Caco-2 (cell line): ENCODE data around the gene SESTD1. TPM values are rescaled to one million over a fixed set of nuclear protein-coding genes. Genes with fewer than 3 reads are reported as not detected.

Source experiments
- BruUV-seq: library from RNA; stranded (reverse); fragments of 400-500 nt; replicated peaks from 2 replicates; lab custom pipeline; 2021; lab: Mats Ljungman, UMichigan
- CTCF ChIA-PET: fragments of 300-600 bp; sonication (Branson Sonifier 250); formaldehyde crosslinking; loops from one replicate; lab custom pipeline; 2022; ENCODE audit warnings: antibody characterized with exemption; lab: Charles Lee
- POLR2A ChIA-PET: fragments of 300-600 bp; sonication (Branson Sonifier 250); formaldehyde crosslinking; loops from one replicate; lab custom pipeline; 2022; ENCODE audit warnings: antibody characterized with exemption; lab: Charles Lee
- DNase-seq, 2 experiments: peaks; one replicate each; pipeline versions ENCODE4 v3.0.0 to v3.0.0-alpha.2; 2020 to 2022
- H3K27me3 ChIP-seq: replicated peaks from 2 replicates; pipeline ENCODE4 v1.6.0; 2011; ENCODE audit warnings: low read length; ENCODE audit not compliant: control insufficient read depth, insufficient read depth
- H3K36me3 ChIP-seq: 2 replicates; pipeline ENCODE4 v1.5.1; 2011; ENCODE audit warnings: low read length; ENCODE audit not compliant: control insufficient read depth, insufficient read depth
- H3K4me1 ChIP-seq: fragments of 250-450 bp; sonication (Bioruptor Pico); 2 replicates; pipeline ENCODE4 v1.5.1; 2020; ENCODE audit warnings: mild to moderate bottlenecking
- H3K4me3 ChIP-seq: 2 replicates; pipeline ENCODE4 v1.5.1; 2011; ENCODE audit warnings: low read depth, mild to moderate bottlenecking, control low read depth, low read length
- H3K9me3 ChIP-seq: fragments of 250-450 bp; sonication (Bioruptor Pico); 2 replicates; pipeline ENCODE4 v1.5.1; 2020; ENCODE audit warnings: mild to moderate bottlenecking, moderate library complexity
- H3K27ac Mint-ChIP-seq: one replicate; pipeline ENCODE4 v1.8.0; 2022; ENCODE audit warnings: mixed read lengths; ENCODE audit not compliant: unreplicated experiment
- H3K27me3 Mint-ChIP-seq: one replicate; pipeline ENCODE4 v1.8.0; 2022; ENCODE audit warnings: mixed read lengths; ENCODE audit not compliant: insufficient read depth, unreplicated experiment
- H3K36me3 Mint-ChIP-seq: one replicate; pipeline ENCODE4 v1.8.0; 2022; ENCODE audit warnings: mild to moderate bottlenecking, mixed read lengths; ENCODE audit not compliant: insufficient read depth, unreplicated experiment
- H3K4me1 Mint-ChIP-seq: one replicate; pipeline ENCODE4 v1.8.0; 2022; ENCODE audit warnings: low read depth, mixed read lengths; ENCODE audit not compliant: unreplicated experiment
- H3K4me3 Mint-ChIP-seq: one replicate; pipeline ENCODE4 v1.8.0; 2022; ENCODE audit warnings: mild to moderate bottlenecking, moderate library complexity, mixed read lengths; ENCODE audit not compliant: unreplicated experiment
- H3K9me3 Mint-ChIP-seq: one replicate; pipeline ENCODE4 v1.8.0; 2022; ENCODE audit warnings: mixed read lengths; ENCODE audit not compliant: unreplicated experiment
- intact Hi-C: fragments of 100-400 bp; cut with micrococcal nuclease; formaldehyde crosslinking; loops from one replicate; pipeline ENCODE4 v1.10.0; 2022; ENCODE audit not compliant: unreplicated experiment
- total RNA-seq: library from RNA; stranded (reverse); gene quantifications from 2 replicates; pipeline ENCODE4 v1.2.3, GENCODE V29; 2022
- TF ChIP-seq, protein P1 (sequence below), 2 experiments: fragments of 200-600 bp in 1 of 2; IDR thresholded peaks; 1 replicate in 1 of 2; 2 replicates in 1 of 2; pipeline versions ENCODE4 v1.5.1 to v1.8.0; 2011 to 2022; ENCODE audit warnings: antibody characterized with exemption in 1 of 2, control low read depth in 1 of 2, inconsistent platforms in 1 of 2, low read depth in 1 of 2, low read length in 1 of 2, mild to moderate bottlenecking in 1 of 2, moderate library complexity in 1 of 2; ENCODE audit not compliant: insufficient read depth in 1 of 2, severe bottlenecking in 1 of 2, unreplicated experiment in 1 of 2

Gene SESTD1
- total RNA-seq, 1 experiment from 2014 or later, result 50.2 TPM

DNA sequence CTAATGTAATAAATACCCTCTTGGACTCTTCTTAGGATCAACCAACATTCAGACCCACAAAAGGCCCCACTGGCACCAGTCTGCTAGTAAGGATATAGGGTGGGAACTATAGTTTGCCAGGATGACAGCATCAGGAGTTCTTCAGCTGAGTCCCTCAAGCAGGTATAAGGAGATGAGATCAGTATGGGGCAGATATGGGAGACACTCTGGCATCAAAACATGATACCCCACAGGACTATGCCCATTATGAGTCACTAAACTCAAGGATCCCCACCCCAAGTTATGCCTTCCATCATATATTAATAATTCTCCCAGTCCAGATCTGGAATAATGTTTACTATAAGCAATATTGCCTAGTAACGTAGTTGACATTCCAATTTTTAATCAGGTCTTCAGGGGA, 131.6 kb downstream of the SESTD1 start:
- TF ChIP-seq, protein P1, sequence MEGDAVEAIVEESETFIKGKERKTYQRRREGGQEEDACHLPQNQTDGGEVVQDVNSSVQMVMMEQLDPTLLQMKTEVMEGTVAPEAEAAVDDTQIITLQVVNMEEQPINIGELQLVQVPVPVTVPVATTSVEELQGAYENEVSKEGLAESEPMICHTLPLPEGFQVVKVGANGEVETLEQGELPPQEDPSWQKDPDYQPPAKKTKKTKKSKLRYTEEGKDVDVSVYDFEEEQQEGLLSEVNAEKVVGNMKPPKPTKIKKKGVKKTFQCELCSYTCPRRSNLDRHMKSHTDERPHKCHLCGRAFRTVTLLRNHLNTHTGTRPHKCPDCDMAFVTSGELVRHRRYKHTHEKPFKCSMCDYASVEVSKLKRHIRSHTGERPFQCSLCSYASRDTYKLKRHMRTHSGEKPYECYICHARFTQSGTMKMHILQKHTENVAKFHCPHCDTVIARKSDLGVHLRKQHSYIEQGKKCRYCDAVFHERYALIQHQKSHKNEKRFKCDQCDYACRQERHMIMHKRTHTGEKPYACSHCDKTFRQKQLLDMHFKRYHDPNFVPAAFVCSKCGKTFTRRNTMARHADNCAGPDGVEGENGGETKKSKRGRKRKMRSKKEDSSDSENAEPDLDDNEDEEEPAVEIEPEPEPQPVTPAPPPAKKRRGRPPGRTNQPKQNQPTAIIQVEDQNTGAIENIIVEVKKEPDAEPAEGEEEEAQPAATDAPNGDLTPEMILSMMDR (IDR thresholded peaks at IDR 0.05; ENCODE audit: insufficient read depth in 1 of 2, low read depth in 1 of 2, low read length in 1 of 2, severe bottlenecking in 1 of 2, unreplicated experiment in 1 of 2), result no peak
- H3K27me3 Mint-ChIP-seq, result no peaks in the 10 kb centered on the region
- no peak overlapping the region for H3K4me3 ChIP-seq
- no TSS peak for BruUV-seq
- H3K36me3 Mint-ChIP-seq, result no peaks in the 10 kb centered on the region
- H3K9me3 ChIP-seq, result no peaks in the 10 kb centered on the region
- intact Hi-C loops, result no loop called here
- ChIA-PET POLR2A (no interaction called here), CTCF (no interaction called here)
- DNase-seq, result no peak
- H3K4me3 Mint-ChIP-seq, result no peak overlapping the region
- no peaks in the 10 kb centered on the region for H3K9me3 Mint-ChIP-seq
- no peaks in the 10 kb centered on the region for H3K36me3 ChIP-seq
- H3K4me1 ChIP-seq, result no peaks in the 10 kb centered on the region
- no peaks in the 10 kb centered on the region for H3K27me3 ChIP-seq
- no peaks in the 10 kb centered on the region for H3K4me1 Mint-ChIP-seq
- no peak overlapping the region for H3K27ac Mint-ChIP-seq

DNA sequence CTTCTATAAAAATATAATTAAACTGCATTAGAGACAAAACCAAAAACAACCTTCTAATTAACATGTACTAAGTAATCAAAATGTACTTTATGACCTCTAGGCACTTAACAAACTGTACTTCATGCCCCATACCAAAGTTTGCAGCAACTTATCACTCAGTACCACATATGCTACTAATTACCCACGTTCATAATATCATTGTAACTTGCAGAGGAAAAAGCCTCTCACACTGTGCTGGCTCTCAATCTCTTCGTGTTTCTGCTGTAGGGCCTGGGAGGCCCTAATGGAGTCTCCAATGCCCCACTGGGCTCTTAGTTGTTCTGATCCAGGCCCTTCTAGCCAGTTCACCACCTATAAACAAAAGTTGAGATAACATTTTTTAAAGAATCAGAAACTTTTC, 132.6 kb downstream of the SESTD1 start:
- no TSS peak for BruUV-seq
- Mint-ChIP-seq H3K27ac (no peak overlapping the region), H3K27me3 (no peaks in the 10 kb centered on the region), H3K36me3 (no peaks in the 10 kb centered on the region), H3K4me3 (no peak overlapping the region), H3K9me3 (no peaks in the 10 kb centered on the region), H3K4me1 (no peaks in the 10 kb centered on the region)
- Histone ChIP-seq H3K36me3 (no peaks in the 10 kb centered on the region), H3K4me1 (no peaks in the 10 kb centered on the region), H3K27me3 (no peaks in the 10 kb centered on the region), H3K9me3 (no peaks in the 10 kb centered on the region), H3K4me3 (no peak overlapping the region)
- intact Hi-C loops, result no loop called here
- no peak for DNase-seq
- TF ChIP-seq, protein P1 (IDR thresholded peaks at IDR 0.05; ENCODE audit: insufficient read depth in 1 of 2, low read depth in 1 of 2, low read length in 1 of 2, severe bottlenecking in 1 of 2, unreplicated experiment in 1 of 2), result no peak
- ChIA-PET POLR2A (no interaction called here), CTCF (no interaction called here)

DNA sequence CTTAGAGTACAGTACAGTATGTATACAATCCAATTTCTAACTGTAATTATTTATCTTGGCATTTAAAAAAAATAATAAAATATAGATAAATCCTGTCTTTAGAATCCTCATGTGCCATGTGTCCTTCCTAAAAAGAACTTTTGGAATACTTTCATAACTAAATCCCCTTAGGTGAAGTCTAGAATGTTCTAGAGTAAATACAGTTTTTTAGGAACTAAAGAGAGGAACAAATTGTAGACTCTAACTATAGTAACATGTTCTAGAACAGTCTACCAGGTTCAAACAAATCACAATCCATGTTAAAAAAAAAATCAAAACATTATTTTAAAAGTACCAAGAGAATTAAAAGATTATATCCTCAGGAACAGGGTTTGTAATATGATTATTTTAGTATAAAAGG, 134.1 kb downstream of the SESTD1 start:
- ChIA-PET CTCF (interaction anchor here (0.7 kb wide), 1 partner anchor 15 kb away, joined by 4 read pairs; no protein-coding TSS in a partner anchor), POLR2A (no interaction called here)
- BruUV-seq, result no TSS peak
- DNase-seq, result no peak
- H3K36me3 ChIP-seq, result no peaks in the 10 kb centered on the region
- Mint-ChIP-seq H3K4me3 (no peak overlapping the region), H3K27ac (no peak overlapping the region), H3K9me3 (no peaks in the 10 kb centered on the region), H3K27me3 (no peaks in the 10 kb centered on the region), H3K36me3 (no peaks in the 10 kb centered on the region), H3K4me1 (no peaks in the 10 kb centered on the region)
- TF ChIP-seq, protein P1 (IDR thresholded peaks at IDR 0.05; ENCODE audit: insufficient read depth in 1 of 2, low read depth in 1 of 2, low read length in 1 of 2, severe bottlenecking in 1 of 2, unreplicated experiment in 1 of 2), result no peak
- H3K4me1 ChIP-seq, result no peaks in the 10 kb centered on the region
- H3K9me3 ChIP-seq, result no peaks in the 10 kb centered on the region
- intact Hi-C loops, result no loop called here
- no peak overlapping the region for H3K4me3 ChIP-seq
- H3K27me3 ChIP-seq, result no peaks in the 10 kb centered on the region
